H1 (cell line): Measurements from ENCODE around the gene PATJ. TPM values are rescaled to one million over a fixed set of nuclear protein-coding genes. Genes with fewer than 3 reads are reported as not detected.

Source experiments
- CTCF ChIA-PET: fragments of 300-600 bp; sonication (Branson Sonifier 250); formaldehyde crosslinking; loops from one replicate; lab custom pipeline; 2021; ENCODE audit not compliant: partially characterized antibody; lab: Charles Lee
- POLR2A ChIA-PET: fragments of 300-600 bp; sonication (Branson Sonifier 250); formaldehyde crosslinking; loops from one replicate; lab custom pipeline; 2021; ENCODE audit warnings: inconsistent platforms; ENCODE audit not compliant: partially characterized antibody; lab: Charles Lee
- DNase-seq, 2 experiments: peaks; one replicate each; pipeline versions ENCODE4 v3.0.0 to v3.0.0-alpha.2; 2010 to 2022; ENCODE audit warnings: low spot score in 2 of 2, low read depth in 1 of 2, mixed read lengths in 1 of 2
- FAIRE-seq: peaks from 2 replicates; lab custom pipeline; 2011; peaks lifted over from hg19 to GRCh38; lab: Jason Lieb, UNC
- H2AFZ ChIP-seq: 2 replicates; pipeline ENCODE4 v1.8.1; 2012; ENCODE audit warnings: low read length, inconsistent platforms
- H2AK5ac ChIP-seq: 2 replicates; pipeline ENCODE4 v1.6.1; 2013; ENCODE audit warnings: low read depth, low read length
- H2BK120ac ChIP-seq: replicated peaks from 2 replicates; pipeline ENCODE3; 2013; ENCODE audit warnings: low read depth, low read length, inconsistent platforms
- H2BK12ac ChIP-seq: 2 replicates; pipeline ENCODE4 v1.6.1; 2013; ENCODE audit warnings: low read depth, low read length
- H2BK15ac ChIP-seq: 2 replicates; pipeline ENCODE4 v1.6.1; 2013; ENCODE audit warnings: low read length
- H2BK20ac ChIP-seq: 2 replicates; pipeline ENCODE4 v1.6.1; 2013; ENCODE audit warnings: low read length
- H2BK5ac ChIP-seq: 2 replicates; pipeline ENCODE4 v1.6.1; 2013; ENCODE audit warnings: low read depth, low read length
- H3K14ac ChIP-seq: 2 replicates; pipeline ENCODE4 v1.6.1; 2013; ENCODE audit warnings: inconsistent platforms; ENCODE audit not compliant: insufficient read length
- H3K18ac ChIP-seq: 2 replicates; pipeline ENCODE4 v1.6.1; 2013; ENCODE audit warnings: low read length; ENCODE audit errors: extremely low read depth
- H3K23ac ChIP-seq: 2 replicates; pipeline ENCODE4 v1.6.1; 2013; ENCODE audit warnings: inconsistent platforms; ENCODE audit not compliant: insufficient read length
- H3K23me2 ChIP-seq: 2 replicates; pipeline ENCODE4 v1.6.1; 2013; ENCODE audit warnings: low read depth, low read length
- H3K27ac ChIP-seq: 2 replicates; pipeline ENCODE4 v1.6.1; 2011; ENCODE audit warnings: low read depth, low read length, inconsistent platforms
- H3K27me3 ChIP-seq, 4 experiments: replicated peaks in 1 of 4; 1 replicate in 1 of 4; 2 replicates in 3 of 4; pipeline versions ENCODE4 v1.6.1 to v1.8.1; 2011 to 2013; ENCODE audit warnings: low read length in 3 of 4, mild to moderate bottlenecking in 3 of 4, inconsistent platforms in 2 of 4, mixed read lengths in 2 of 4, moderate library complexity in 1 of 4; ENCODE audit not compliant: control insufficient read depth in 3 of 4, insufficient read depth in 3 of 4; ENCODE audit errors: extremely low read depth in 1 of 4
- H3K36me3 ChIP-seq, 4 experiments: 2 replicates each; pipeline versions ENCODE4 v1.6.1 to v1.8.1; 2011 to 2013; ENCODE audit warnings: mild to moderate bottlenecking in 4 of 4, low read length in 3 of 4, moderate library complexity in 2 of 4, control low read depth in 1 of 4, inconsistent platforms in 1 of 4; ENCODE audit not compliant: insufficient read depth in 4 of 4, control insufficient read depth in 2 of 4
- H3K4ac ChIP-seq: replicated peaks from 2 replicates; pipeline ENCODE3; 2013; ENCODE audit warnings: low read length, low read depth, mixed read lengths, inconsistent platforms; ENCODE audit not compliant: insufficient read length
- H3K4me1 ChIP-seq, 4 experiments: replicated peaks in 1 of 4; 1 replicate in 1 of 4; 2 replicates in 3 of 4; pipeline versions ENCODE4 v1.6.1 to v1.8.1; 2011 to 2013; ENCODE audit warnings: low read length in 3 of 4, inconsistent platforms in 2 of 4, mixed read lengths in 1 of 4; ENCODE audit not compliant: insufficient read depth in 4 of 4, control insufficient read depth in 3 of 4
- H3K4me2 ChIP-seq, 2 experiments: 2 replicates each; pipeline versions ENCODE4 v1.6.1 to v1.8.1; 2011 to 2013; ENCODE audit warnings: low read depth in 2 of 2, low read length in 2 of 2, control low read depth in 1 of 2, inconsistent platforms in 1 of 2, mild to moderate bottlenecking in 1 of 2; ENCODE audit not compliant: insufficient read depth in 1 of 2
- H3K4me3 ChIP-seq, 4 experiments: fragments of 200-600, 300-600 bp in 1 of 4; sonication (generic), shearing (Covaris generic), sonication (Bioruptor Twin) in 1 of 4; 2 replicates each; pipeline versions ENCODE4 v1.5.1 to v1.8.1; 2011 to 2016; ENCODE audit warnings: low read length in 4 of 4, low read depth in 3 of 4, control low read depth in 2 of 4, inconsistent platforms in 2 of 4, mild to moderate bottlenecking in 2 of 4, mixed read lengths in 1 of 4, moderate library complexity in 1 of 4; ENCODE audit not compliant: insufficient read depth in 2 of 4; ENCODE audit errors: extremely low read depth in 1 of 4
- H3K56ac ChIP-seq: replicated peaks from 2 replicates; pipeline ENCODE3; 2013; ENCODE audit warnings: low read depth, mild to moderate bottlenecking, mixed read lengths, low read length, inconsistent platforms; ENCODE audit not compliant: insufficient read length
- H3K79me1 ChIP-seq: 2 replicates; pipeline ENCODE4 v1.6.1; 2013; ENCODE audit warnings: low read depth, low read length, control low read depth
- H3K79me2 ChIP-seq, 2 experiments: 2 replicates each; pipeline versions ENCODE4 v1.6.1 to v1.8.1; 2012 to 2013; ENCODE audit warnings: low read length in 2 of 2, mild to moderate bottlenecking in 2 of 2, inconsistent platforms in 1 of 2; ENCODE audit not compliant: insufficient read depth in 2 of 2, control insufficient read depth in 1 of 2
- H3K9ac ChIP-seq, 4 experiments: replicated peaks in 1 of 4; 1 replicate in 1 of 4; 2 replicates in 3 of 4; pipeline versions ENCODE4 v1.6.1 to v1.8.1; 2011 to 2013; ENCODE audit warnings: low read depth in 3 of 4, low read length in 3 of 4, control low read depth in 2 of 4, mild to moderate bottlenecking in 2 of 4, moderate library complexity in 2 of 4, inconsistent platforms in 1 of 4; ENCODE audit errors: extremely low read depth in 1 of 4
- H3K9me3 ChIP-seq, 2 experiments: 2 replicates each; pipeline versions ENCODE4 v1.6.1 to v1.8.1; 2012 to 2013; ENCODE audit warnings: mild to moderate bottlenecking in 2 of 2, moderate library complexity in 2 of 2, control low read depth in 1 of 2, inconsistent platforms in 1 of 2, low read depth in 1 of 2, low read length in 1 of 2, mixed read lengths in 1 of 2; ENCODE audit not compliant: insufficient read depth in 2 of 2
- H4K20me1 ChIP-seq, 2 experiments: replicated peaks in 1 of 2; 2 replicates each; pipeline versions ENCODE3 to v1.8.1; 2011 to 2013; ENCODE audit warnings: inconsistent platforms in 2 of 2, low read length in 2 of 2, mild to moderate bottlenecking in 1 of 2; ENCODE audit not compliant: insufficient read depth in 2 of 2, control insufficient read depth in 1 of 2
- H4K5ac ChIP-seq: 2 replicates; pipeline ENCODE4 v1.6.1; 2013; ENCODE audit warnings: low read length, low read depth, mixed read lengths, inconsistent platforms; ENCODE audit not compliant: insufficient read length
- H4K8ac ChIP-seq: 2 replicates; pipeline ENCODE4 v1.8.0; 2013; ENCODE audit warnings: mild to moderate bottlenecking, moderate library complexity, low read length, inconsistent platforms; ENCODE audit not compliant: insufficient read depth; ENCODE audit errors: extremely low read depth
- H4K91ac ChIP-seq: replicated peaks from 2 replicates; pipeline ENCODE3; 2013; ENCODE audit warnings: low read length, mixed read lengths, inconsistent platforms; ENCODE audit not compliant: insufficient read length
- ASH2L ChIP-seq: fragments of 200-600, 300-600 bp; sonication (generic); IDR thresholded peaks from one replicate; pipeline ENCODE4 v1.7.1; 2017; ENCODE audit warnings: low read length
- ATF3 ChIP-seq: IDR thresholded peaks from 2 replicates; pipeline ENCODE4 v1.6.1; 2011; ENCODE audit warnings: low read depth, mild to moderate bottlenecking, low read length; ENCODE audit not compliant: insufficient read depth
- BACH1 ChIP-seq: IDR thresholded peaks from 2 replicates; pipeline ENCODE4 v1.6.1; 2012; ENCODE audit warnings: low read length, improper control_type of control experiment
- EP300 ChIP-seq, 2 experiments: IDR thresholded peaks; 1 replicate in 1 of 2; 2 replicates in 1 of 2; pipeline ENCODE4 v1.6.1; 2011 to 2012; ENCODE audit warnings: low read depth in 2 of 2, low read length in 2 of 2, mild to moderate bottlenecking in 2 of 2, borderline replicate concordance in 1 of 2, inconsistent platforms in 1 of 2, moderate library complexity in 1 of 2
- FOSL1 ChIP-seq: IDR thresholded peaks from 2 replicates; pipeline ENCODE4 v1.6.1; 2011; ENCODE audit warnings: mild to moderate bottlenecking, low read depth, low read length, moderate library complexity; ENCODE audit not compliant: insufficient read depth
- HDAC6 ChIP-seq: IDR thresholded peaks from one replicate; pipeline ENCODE4 v1.7.1; 2012; ENCODE audit warnings: low read depth, mild to moderate bottlenecking, inconsistent platforms, low read length, moderate library complexity
- KDM4A ChIP-seq: IDR thresholded peaks from one replicate; pipeline ENCODE4 v1.7.1; 2012; ENCODE audit warnings: low read depth, mild to moderate bottlenecking, moderate library complexity, low read length, inconsistent platforms; ENCODE audit not compliant: severe bottlenecking
- MAFK ChIP-seq: IDR thresholded peaks from 2 replicates; pipeline ENCODE4 v1.6.1; 2012; ENCODE audit warnings: low read depth, mild to moderate bottlenecking, improper control_type of control experiment, low read length
- NRF1 ChIP-seq: IDR thresholded peaks from 2 replicates; pipeline ENCODE4 v1.6.1; 2011; ENCODE audit warnings: mild to moderate bottlenecking, low read depth, low read length, improper control_type of control experiment
- RBBP5 ChIP-seq: IDR thresholded peaks from 2 replicates; pipeline ENCODE4 v1.7.1; 2012; ENCODE audit warnings: low read depth, mild to moderate bottlenecking, inconsistent platforms, low read length, moderate library complexity, borderline replicate concordance
- TAF7 ChIP-seq: optimal IDR thresholded peaks from 2 replicates; pipeline ENCODE3; 2011; ENCODE audit warnings: low read depth, mild to moderate bottlenecking, inconsistent platforms, low read length, moderate library complexity, borderline replicate concordance
- ZNF274 ChIP-seq: IDR thresholded peaks from 2 replicates; pipeline ENCODE4 v1.7.0; 2012; ENCODE audit warnings: low read length, borderline replicate concordance; ENCODE audit errors: extremely low read depth
- WGBS, 2 experiments: shearing (Covaris generic) in 1 of 2; methylation state at CpG; one replicate each; pipeline versions ENCODE4 v1.1.6 to v1.1.7; 2013 to 2015; ENCODE audit warnings: low lambda C conversion rate in 2 of 2, mixed read lengths in 2 of 2, inconsistent platforms in 1 of 2, low coverage in 1 of 2, missing lambda C conversion rate in 1 of 2; ENCODE audit not compliant: insufficient replicate concordance in 2 of 2, insufficient coverage in 1 of 2, insufficient read length in 1 of 2; ENCODE audit errors: extremely low coverage in 1 of 2, missing lambda C conversion rate in 1 of 2; 5-methylcytosine and 5-hydroxymethylcytosine counted together
- polyA plus RNA-seq, 7 experiments: library from polyadenylated mRNA; depleted of rRNA in 3 of 7; stranded (reverse) in 5 of 7; unstranded in 2 of 7; fragments of >200 nt in 5 of 7; fragments of 200-250 nt in 2 of 7; gene quantifications; 1 replicate in 5 of 7; 2 replicates in 1 of 7; 4 replicates in 1 of 7; pipeline versions ENCODE4 v1.2.1 to v1.2.3, GENCODE V29; 2011 to 2013; ENCODE audit warnings: missing spikeins in 2 of 7, mixed read lengths in 2 of 7
- total RNA-seq: library from RNA; stranded (reverse); fragmentation: NEBNext Ultra II Directional; extraction: Animal tissue kit (Norgen Biotek cat#: 25700); gene quantifications from 2 replicates; pipeline ENCODE4 v1.2.1, GENCODE V29; 2021

PATJ gene
- total and polyA plus RNA-seq, 2 of the 8 experiments (the other 6 are each of a cell fraction or from before 2014, with no cell fraction given) = 8.2 to 55.6 TPM

GRCh38 chr1:61922950-61923480, 180.7 kb downstream of the PATJ start:
- Histone ChIP-seq H3K4me3 (no peak overlapping the region), H3K23ac (no peak overlapping the region), H3K9me3 (no peaks in the 10 kb centered on the region), H3K79me2 (no peaks in the 10 kb centered on the region), H2BK20ac (no peak overlapping the region), H2AFZ (no peak overlapping the region), H3K4ac (no peak overlapping the region), H3K14ac (no peak overlapping the region), H2BK15ac (no peak overlapping the region), H2BK12ac (no peak overlapping the region), H4K20me1 (no peaks in the 10 kb centered on the region), H3K36me3 (peaks cover 0 to 8% (median 2%) of the 10 kb centered on the region in 4 experiments; a peak in 1 of 8 replicates), H3K27ac (no peak overlapping the region), H4K8ac (no peak overlapping the region), H3K56ac (no peak overlapping the region), H3K23me2 (no peaks in the 10 kb centered on the region), H4K91ac (no peak overlapping the region), H3K27me3 (no peaks in the 10 kb centered on the region), H4K5ac (no peak overlapping the region), H2BK120ac (no peak overlapping the region), H3K79me1 (no peaks in the 10 kb centered on the region), H3K18ac (no peak overlapping the region), H3K4me1 (no peaks in the 10 kb centered on the region), H2BK5ac (no peak overlapping the region), H3K4me2 (no peak overlapping the region), H3K9ac (no peak overlapping the region), H2AK5ac (no peak overlapping the region)
- CTCF ChIA-PET = interaction anchor here (1.0 to 1.4 kb wide), 2 partner anchors 27 to 160 kb away, joined by 3 to 5 read pairs; no protein-coding TSS in a partner anchor
- TF ChIP-seq EP300 (IDR thresholded peaks at IDR 0.05; ENCODE audit: borderline replicate concordance in 1 of 2, low read depth in 2 of 2, low read length in 2 of 2) (no peak), MAFK (no peak), TAF7 (no peak), HDAC6 (no peak), ZNF274 (no peak), NRF1 (no peak), RBBP5 (no peak), KDM4A (no peak), FOSL1 (no peak), ATF3 (no peak), ASH2L (no peak), BACH1 (no peak)
- FAIRE-seq (no peak), DNase-seq (no peak)
- 96% methylated on average over 3 of the region's 3 CpGs; no CpG with 5 or more reads in 1 of the 2 experiments for WGBS, 2 experiments
- POLR2A ChIA-PET = no interaction called here
